ENCODE results near the gene CPNE8.

The CPNE8 gene

DNA sequence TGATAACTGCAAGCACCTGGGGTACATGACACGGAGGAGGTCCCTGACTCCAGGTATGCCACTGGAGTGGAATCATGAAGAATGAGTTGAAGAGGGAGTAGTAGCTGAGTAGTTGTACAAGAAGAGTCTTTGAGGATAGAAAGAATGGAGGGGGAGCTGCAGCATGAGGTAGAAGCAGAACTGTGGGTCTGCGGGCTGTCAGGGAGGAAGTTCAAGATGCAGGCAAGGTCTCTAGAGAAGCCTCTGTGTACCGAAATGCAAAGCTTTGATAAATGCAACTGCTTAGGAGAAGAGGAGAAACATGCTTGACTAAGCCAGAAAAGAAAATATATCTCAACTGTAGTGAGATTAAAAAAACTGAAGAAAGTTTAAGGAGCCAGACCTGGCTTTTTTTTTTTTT is 91.5 kb downstream of the CPNE8 start:
- no peak overlapping the region for H3K4me3 ChIP-seq (ENCODE audit: low read length)
- no peak for DNase-seq (ENCODE audit: low read depth)
- TF ChIP-seq, protein P1, sequence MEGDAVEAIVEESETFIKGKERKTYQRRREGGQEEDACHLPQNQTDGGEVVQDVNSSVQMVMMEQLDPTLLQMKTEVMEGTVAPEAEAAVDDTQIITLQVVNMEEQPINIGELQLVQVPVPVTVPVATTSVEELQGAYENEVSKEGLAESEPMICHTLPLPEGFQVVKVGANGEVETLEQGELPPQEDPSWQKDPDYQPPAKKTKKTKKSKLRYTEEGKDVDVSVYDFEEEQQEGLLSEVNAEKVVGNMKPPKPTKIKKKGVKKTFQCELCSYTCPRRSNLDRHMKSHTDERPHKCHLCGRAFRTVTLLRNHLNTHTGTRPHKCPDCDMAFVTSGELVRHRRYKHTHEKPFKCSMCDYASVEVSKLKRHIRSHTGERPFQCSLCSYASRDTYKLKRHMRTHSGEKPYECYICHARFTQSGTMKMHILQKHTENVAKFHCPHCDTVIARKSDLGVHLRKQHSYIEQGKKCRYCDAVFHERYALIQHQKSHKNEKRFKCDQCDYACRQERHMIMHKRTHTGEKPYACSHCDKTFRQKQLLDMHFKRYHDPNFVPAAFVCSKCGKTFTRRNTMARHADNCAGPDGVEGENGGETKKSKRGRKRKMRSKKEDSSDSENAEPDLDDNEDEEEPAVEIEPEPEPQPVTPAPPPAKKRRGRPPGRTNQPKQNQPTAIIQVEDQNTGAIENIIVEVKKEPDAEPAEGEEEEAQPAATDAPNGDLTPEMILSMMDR (IDR thresholded peaks at IDR 0.05; ENCODE audit: insufficient read depth, low read depth, low read length, missing control alignments), result no peak

DNA sequence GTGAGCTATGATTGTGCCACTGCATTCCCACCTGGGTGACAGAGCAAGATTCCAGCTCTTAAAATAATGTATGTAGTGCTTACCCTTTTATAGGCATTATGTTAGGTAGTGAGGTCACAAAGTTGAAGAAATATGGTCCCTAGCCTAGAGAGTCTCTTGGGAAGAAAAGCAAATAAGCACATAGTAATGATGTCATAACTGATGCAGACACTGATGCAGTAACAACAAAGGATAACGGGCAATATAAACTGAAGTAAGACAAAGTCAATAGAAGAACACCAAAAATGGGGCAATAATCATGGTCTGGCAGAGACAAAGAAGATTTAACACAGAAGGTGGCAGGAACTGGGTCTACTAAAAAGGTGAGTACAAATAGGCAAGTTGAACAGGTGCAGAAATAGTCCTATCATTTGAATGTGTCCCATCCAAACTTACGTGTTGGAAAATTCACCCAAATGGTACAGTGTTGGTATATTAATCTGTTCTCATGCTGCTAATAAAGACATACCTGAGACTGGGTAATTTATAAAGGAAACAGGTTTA is 93.5 kb downstream of the CPNE8 start:
- no peak for DNase-seq (ENCODE audit: low read depth)

DNA sequence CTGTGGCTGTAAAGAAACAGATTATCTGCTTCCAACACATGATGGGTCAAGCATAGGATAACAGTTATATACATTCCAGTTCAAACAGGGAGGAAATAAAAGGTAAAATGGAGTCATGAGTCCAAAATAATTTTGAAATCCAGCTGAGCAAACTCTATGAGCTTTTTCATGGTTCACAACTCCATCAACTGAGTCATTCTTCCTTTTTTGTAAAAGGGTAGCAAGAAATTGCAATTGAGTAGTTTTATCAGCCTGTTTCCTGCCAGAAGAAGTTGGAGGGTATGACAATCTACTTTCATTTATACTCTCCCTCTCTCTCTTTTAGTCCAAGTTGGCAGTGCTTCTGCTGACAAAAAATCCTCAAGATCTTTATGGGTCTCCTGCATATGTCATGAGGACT is 95.6 kb downstream of the CPNE8 start:
- TF ChIP-seq, protein P1 (IDR thresholded peaks at IDR 0.05; ENCODE audit: insufficient read depth, low read depth, low read length, missing control alignments), result no peak

More for the DNA sequence above, 93.5 kb downstream of the CPNE8 start:
- H3K4me3 ChIP-seq (ENCODE audit: low read length), result no peak overlapping the region
- TF ChIP-seq, protein P1 (IDR thresholded peaks at IDR 0.05; ENCODE audit: insufficient read depth, low read depth, low read length, missing control alignments), result no peak

DNA sequence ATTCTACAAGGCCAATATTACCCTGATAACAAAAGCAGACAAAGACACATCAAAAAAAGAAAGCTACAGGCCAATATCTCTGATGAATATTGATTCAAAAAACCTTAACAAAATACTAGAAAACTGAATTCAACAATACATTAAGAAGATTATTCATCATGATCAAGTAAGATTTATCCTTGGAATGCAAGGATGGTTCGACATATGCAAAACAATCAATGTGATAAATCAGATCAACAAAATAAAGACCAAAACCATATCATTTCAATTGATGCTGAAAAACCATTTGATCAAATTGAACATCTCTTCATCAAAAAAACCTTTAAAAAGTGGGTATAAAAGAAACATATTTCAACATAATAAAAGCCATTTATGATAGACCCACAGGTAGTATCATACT is 117.3 kb downstream of the CPNE8 start:
- TF ChIP-seq, protein P1 (IDR thresholded peaks at IDR 0.05; ENCODE audit: insufficient read depth, low read depth, low read length, missing control alignments), result no peak
- no peak for DNase-seq (ENCODE audit: low read depth)
- H3K4me3 ChIP-seq (ENCODE audit: low read length), result no peak overlapping the region

More for the DNA sequence above, 95.6 kb downstream of the CPNE8 start:
- no peak overlapping the region for H3K4me3 ChIP-seq (ENCODE audit: low read length)
- DNase-seq (ENCODE audit: low read depth), result no peak

DNA sequence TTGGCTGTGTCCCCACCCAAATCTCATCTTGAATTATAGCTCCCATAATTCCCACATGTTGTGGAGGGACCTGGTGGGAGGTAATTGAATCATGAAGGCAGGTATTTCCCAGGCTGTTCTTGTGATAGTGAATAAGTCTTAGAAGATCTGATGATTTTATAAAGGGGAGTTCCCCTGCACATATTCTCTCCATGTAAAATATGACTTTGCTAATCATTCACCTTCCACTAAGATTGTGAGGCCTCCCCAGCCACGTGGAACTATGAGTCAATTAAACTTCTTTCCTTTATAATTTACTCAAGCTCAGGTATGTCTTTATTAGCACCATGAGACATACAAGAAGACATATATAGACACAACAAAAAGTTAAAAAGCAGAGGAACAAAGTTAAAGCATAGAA is 120.0 kb downstream of the CPNE8 start:
- DNase-seq (ENCODE audit: low read depth), result no peak
- TF ChIP-seq, protein P1 (IDR thresholded peaks at IDR 0.05; ENCODE audit: insufficient read depth, low read depth, low read length, missing control alignments), result no peak
- H3K4me3 ChIP-seq (ENCODE audit: low read length), result no peak overlapping the region

DNA sequence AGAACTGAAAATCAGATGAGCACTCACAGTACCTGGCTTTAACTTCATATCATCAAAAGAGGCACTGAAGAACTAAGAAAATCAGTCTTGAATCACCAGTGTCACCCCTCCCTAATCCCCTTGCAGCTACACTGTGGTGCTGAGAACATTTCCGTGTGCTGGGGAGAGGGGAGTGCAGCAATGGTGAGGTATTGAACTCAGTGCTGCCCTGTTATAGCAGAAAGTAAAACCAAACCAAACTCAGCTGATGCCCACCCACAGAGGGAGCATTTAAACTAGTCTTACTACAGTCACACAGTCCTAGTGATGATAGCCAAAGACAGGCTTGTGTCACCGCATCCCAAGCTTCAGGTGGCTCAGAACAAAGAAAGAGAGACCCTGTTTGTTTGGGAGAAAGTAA is 122.1 kb downstream of the CPNE8 start:
- DNase-seq (ENCODE audit: low read depth), result no peak
- H3K4me3 ChIP-seq (ENCODE audit: low read length), result no peak overlapping the region
- TF ChIP-seq, protein P1 (IDR thresholded peaks at IDR 0.05; ENCODE audit: insufficient read depth, low read depth, low read length, missing control alignments), result no peak

DNA sequence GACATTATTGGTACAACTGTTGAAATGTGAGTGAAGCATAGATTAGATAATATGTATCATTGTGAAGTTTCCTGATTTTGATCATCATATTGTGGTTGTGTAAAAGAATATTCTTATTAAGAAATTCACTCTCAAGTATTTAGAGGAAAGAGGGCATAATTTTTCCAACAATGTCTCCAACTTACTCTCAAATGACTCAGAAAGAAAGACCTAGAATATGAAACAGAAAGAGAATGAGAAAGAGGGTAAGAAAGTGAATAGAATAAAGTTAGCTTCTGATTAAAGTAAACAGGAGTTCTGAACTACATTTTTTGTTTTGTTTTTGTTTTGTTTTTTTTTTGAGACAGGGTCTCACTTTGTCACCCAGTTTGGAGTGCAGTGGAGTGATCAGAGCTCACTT is 123.0 kb downstream of the CPNE8 start:
- no peak for DNase-seq (ENCODE audit: low read depth)
- H3K4me3 ChIP-seq (ENCODE audit: low read length), result no peak overlapping the region
- TF ChIP-seq, protein P1 (IDR thresholded peaks at IDR 0.05; ENCODE audit: insufficient read depth, low read depth, low read length, missing control alignments), result no peak

Data from epithelial cell of esophagus (primary cell).